ENCODE measurements around the gene RBM39. TPM values are rescaled to one million over a fixed set of nuclear protein-coding genes. Genes with fewer than 3 reads are reported as not detected.

Gene RBM39
- total and polyA plus RNA-seq, 2 of the 13 experiments (the other 11 are each of a cell fraction or from before 2014, with no cell fraction given) = 788 to 920 TPM

GRCh38 chr20:35661908-35662307, 80.2 kb downstream of the RBM39 start:
- H4K20me1 ChIP-seq (ENCODE audit: insufficient read depth, low read length) = peaks cover 70% of the 10 kb centered on the region
- H3K27ac ChIP-seq (ENCODE audit: extremely low read length, insufficient read depth, low read length) = peak overlapping the region; percentile 10
- no peak overlapping the region for H2AFZ ChIP-seq (ENCODE audit: low read length)
- FAIRE-seq (no peak), DNase-seq (ENCODE audit: low spot score) (no peak), ATAC-seq (no peak)
- no TSS peak for BruUV-seq (replicated peaks)
- in situ Hi-C loops (cut with HindIII; ENCODE audit: extremely low pct_ligation_motif_present, low pct_unique_long_range_greater_than_20kb) (loop anchor here (5.0 kb wide), 1 partner anchor 45 kb away; the partner anchor contains the start of gene SPAG4), intact Hi-C loops (cut with micrococcal nuclease; ENCODE audit: unreplicated experiment) (no loop called here)
- H3K36me3 ChIP-seq (replicated peaks in 1 of 2; ENCODE audit: control insufficient read depth in 1 of 2, insufficient read depth in 2 of 2, low read length in 2 of 2) = peaks cover 0 to 7% of the 10 kb centered on the region in 2 experiments; a peak in 3 of 5 replicates
- no peaks in the 10 kb centered on the region; a peak in 1 of 5 replicates for H3K27me3 ChIP-seq (ENCODE audit: control insufficient read depth in 1 of 2, insufficient read depth in 2 of 2, low read length in 2 of 2)
- peaks cover 78% of the 10 kb centered on the region for H3K79me2 ChIP-seq (ENCODE audit: insufficient read depth, low read length)
- H3K4me2 ChIP-seq (ENCODE audit: low read depth, low read length) = peak overlapping the region; percentile 95
- CTCF ChIA-PET (ENCODE audit: low intra/inter-chr PET ratio, low total read pairs) = no interaction called here
- 34% methylated on average over 3 of the region's 3 CpGs for WGBS (ENCODE audit: low lambda C conversion rate)
- TF ChIP-seq, protein P1, sequence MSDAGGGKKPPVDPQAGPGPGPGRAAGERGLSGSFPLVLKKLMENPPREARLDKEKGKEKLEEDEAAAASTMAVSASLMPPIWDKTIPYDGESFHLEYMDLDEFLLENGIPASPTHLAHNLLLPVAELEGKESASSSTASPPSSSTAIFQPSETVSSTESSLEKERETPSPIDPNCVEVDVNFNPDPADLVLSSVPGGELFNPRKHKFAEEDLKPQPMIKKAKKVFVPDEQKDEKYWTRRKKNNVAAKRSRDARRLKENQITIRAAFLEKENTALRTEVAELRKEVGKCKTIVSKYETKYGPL (CRISPR knock-in tag; IDR thresholded peaks at IDR 0.05) = no peak
- TF ChIP-seq RBFOX2 (IDR thresholded peaks at IDR 0.05; ENCODE audit: low read depth, low read length) (0 out of 2 replicates have a peak, but pooled peaks have one; percentile 46), ZNF503 (CRISPR knock-in tag; IDR thresholded peaks at IDR 0.05) (0 out of 2 replicates have a peak, but pooled peaks have one; percentile 24)
- peaks cover 64% of the 10 kb centered on the region for H3K4me1 ChIP-seq (ENCODE audit: insufficient read depth, low read length)
- POLR2A ChIA-PET = interaction anchor here (2.5 kb wide), 1 partner anchor 81 kb away, joined by 20 read pairs; the partner anchor contains the start of gene RBM39
- H3K4me3 ChIP-seq (replicated peaks in 1 of 3; ENCODE audit: insufficient read depth in 1 of 3, low read depth in 2 of 3, low read length in 3 of 3) = peak overlapping the region; percentile 76 to 99 (median 79); a peak in 5 of 6 replicates
- no peaks in the 10 kb centered on the region for H3K9me3 ChIP-seq (ENCODE audit: low read length)
- peak overlapping the region; percentile 99 for H3K9ac ChIP-seq (ENCODE audit: insufficient read depth, low read depth, low read length)

- BruUV-seq (replicated peaks) = no TSS peak
- in situ Hi-C loops (cut with HindIII; ENCODE audit: extremely low pct_ligation_motif_present, low pct_unique_long_range_greater_than_20kb) (loop anchor here (5.0 kb wide), 1 partner anchor 44 kb away; the partner anchor contains the start of gene SPAG4), intact Hi-C loops (cut with micrococcal nuclease; ENCODE audit: unreplicated experiment) (no loop called here)
- Histone ChIP-seq H3K4me1 (ENCODE audit: insufficient read depth, low read length) (peaks cover 64% of the 10 kb centered on the region), H3K36me3 (replicated peaks in 1 of 2; ENCODE audit: control insufficient read depth in 1 of 2, insufficient read depth in 2 of 2, low read length in 2 of 2) (peaks cover 0 to 12% of the 10 kb centered on the region in 2 experiments; a peak in 4 of 5 replicates), H4K20me1 (ENCODE audit: insufficient read depth, low read length) (peaks cover 78% of the 10 kb centered on the region), H3K4me3 (replicated peaks in 1 of 3; ENCODE audit: insufficient read depth in 1 of 3, low read depth in 2 of 3, low read length in 3 of 3) (peak overlapping the region in 2 of 3 experiments; percentile 76 to 99; a peak in 3 of 6 replicates), H2AFZ (ENCODE audit: low read length) (no peak overlapping the region), H3K4me2 (ENCODE audit: low read depth, low read length) (peak overlapping the region; percentile 95), H3K79me2 (ENCODE audit: insufficient read depth, low read length) (peaks cover 86% of the 10 kb centered on the region), H3K27me3 (ENCODE audit: control insufficient read depth in 1 of 2, insufficient read depth in 2 of 2, low read length in 2 of 2) (no peaks in the 10 kb centered on the region; a peak in 1 of 5 replicates), H3K27ac (ENCODE audit: extremely low read length, insufficient read depth, low read length) (no peak overlapping the region), H3K9ac (ENCODE audit: insufficient read depth, low read depth, low read length) (peak overlapping the region; percentile 99), H3K9me3 (ENCODE audit: low read length) (no peaks in the 10 kb centered on the region)
- ATAC-seq (no peak), FAIRE-seq (no peak), DNase-seq (ENCODE audit: low spot score) (no peak)
- POLR2A ChIA-PET = interaction anchor here (0.7 to 2.5 kb wide), 5 partner anchors 15 to 82 kb away, joined by 3 to 20 read pairs (median 3); partner anchors contain the start of gene RBM39
- 75% methylated on average over 2 of the region's 2 CpGs for WGBS (ENCODE audit: low lambda C conversion rate)
- CTCF ChIA-PET (ENCODE audit: low intra/inter-chr PET ratio, low total read pairs) = no interaction called here
- no peak for TF ChIP-seq MATR3 (CRISPR knock-in tag; IDR thresholded peaks at IDR 0.05)
- no peak for TF ChIP-seq ISL2 (CRISPR knock-in tag; IDR thresholded peaks at IDR 0.05)
- TF ChIP-seq ASH2L (IDR thresholded peaks at IDR 0.05; ENCODE audit: insufficient read length, low read depth, low read length) = peak; percentile 5
- peak; percentile 12; the same call in 1 of the 2 replicates for TF ChIP-seq SAP130 (CRISPR knock-in tag; IDR thresholded peaks at IDR 0.05; ENCODE audit: low read depth)
- TF ChIP-seq BCL6 (CRISPR knock-in tag; IDR thresholded peaks at IDR 0.05) = peak; percentile 70
- TF ChIP-seq ZNF484 (CRISPR knock-in tag; IDR thresholded peaks at IDR 0.05; ENCODE audit: borderline replicate concordance, low read depth) = no peak
- TF ChIP-seq SIX1 (CRISPR knock-in tag; IDR thresholded peaks at IDR 0.05; ENCODE audit: borderline replicate concordance) = 0 out of 2 replicates have a peak, but pooled peaks have one; percentile 9
- no peak for TF ChIP-seq AKAP8 (CRISPR knock-in tag; IDR thresholded peaks at IDR 0.05)
- TF ChIP-seq TSC22D2 (CRISPR knock-in tag; IDR thresholded peaks at IDR 0.05; ENCODE audit: borderline replicate concordance) = no peak
Observed at GRCh38 chr20:35661053-35661452, 81.0 kb downstream of the RBM39 start.
